ENCODE results near the gene TBC1D7. TPM values are rescaled to one million over a fixed set of nuclear protein-coding genes. Genes with fewer than 3 reads are reported as not detected.

The TBC1D7 gene
- total RNA-seq, 1 experiment from 2014 or later = 152 TPM

DNA sequence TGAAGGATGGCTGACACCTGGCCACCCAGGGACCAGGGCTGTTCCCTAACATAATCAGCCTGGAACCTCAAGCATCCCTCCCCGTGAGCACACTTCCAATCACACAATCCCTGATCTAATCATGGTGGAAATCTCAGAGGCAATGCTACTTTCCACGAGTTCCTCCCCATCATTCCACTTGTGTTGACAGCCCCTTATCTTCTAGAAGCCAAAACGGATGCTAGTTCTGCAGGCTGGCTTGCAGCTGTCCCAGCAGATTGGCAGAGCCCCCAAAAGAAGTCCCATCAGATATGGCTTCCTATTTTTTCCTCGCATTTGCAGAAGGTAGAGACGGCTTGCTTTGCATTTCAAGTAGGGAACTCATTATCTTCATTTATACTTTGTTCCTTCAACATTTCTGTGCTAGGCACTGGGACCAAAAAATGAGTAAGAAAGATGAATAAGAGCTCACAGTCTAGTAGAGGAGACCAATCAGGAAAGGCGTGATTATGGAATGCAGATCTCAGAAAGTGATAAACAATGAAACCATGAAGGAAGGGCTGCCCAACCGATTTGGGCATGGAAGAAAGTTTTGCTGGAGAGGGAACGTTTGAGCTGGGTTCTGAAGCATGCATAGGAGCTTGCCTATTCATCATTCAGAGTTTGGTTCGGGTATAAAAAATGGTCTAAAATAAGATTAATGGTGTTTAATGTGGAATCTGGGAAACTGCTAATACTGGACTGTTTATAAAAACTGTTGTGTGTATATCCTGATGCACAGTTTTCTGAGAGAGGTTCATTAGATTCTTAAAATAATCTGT, 44.6 kb upstream of the TBC1D7 start:
- no peaks in the 10 kb centered on the region for H3K9me3 Mint-ChIP-seq (ENCODE audit: unreplicated experiment)
- H3K27me3 Mint-ChIP-seq (ENCODE audit: insufficient read depth, unreplicated experiment) = peaks cover 6% of the 10 kb centered on the region
- CTCF ChIA-PET = no interaction called here
- Histone ChIP-seq H3K27me3 (replicated peaks; ENCODE audit: control insufficient read depth, insufficient read depth, low read length) (no peaks in the 10 kb centered on the region), H3K4me1 (no peaks in the 10 kb centered on the region), H3K36me3 (ENCODE audit: control insufficient read depth, insufficient read depth, low read length) (no peaks in the 10 kb centered on the region), H3K4me3 (ENCODE audit: low read depth, low read length) (no peak overlapping the region), H3K9me3 (no peaks in the 10 kb centered on the region)
- POLR2A ChIA-PET = no interaction called here
- H3K27ac Mint-ChIP-seq (ENCODE audit: unreplicated experiment) = no peak overlapping the region
- no peak overlapping the region for H3K4me3 Mint-ChIP-seq (ENCODE audit: unreplicated experiment)
- H3K36me3 Mint-ChIP-seq (ENCODE audit: insufficient read depth, unreplicated experiment) = no peaks in the 10 kb centered on the region
- BruUV-seq (replicated peaks) = no TSS peak
- H3K4me1 Mint-ChIP-seq (ENCODE audit: low read depth, unreplicated experiment) = peaks cover 8% of the 10 kb centered on the region
- TF ChIP-seq CTCF (IDR thresholded peaks at IDR 0.05; ENCODE audit: insufficient read depth in 1 of 2, low read depth in 1 of 2, low read length in 1 of 2, severe bottlenecking in 1 of 2, unreplicated experiment in 1 of 2) = no peak
- intact Hi-C loops (cut with micrococcal nuclease; ENCODE audit: unreplicated experiment) = no loop called here
- DNase-seq = no peak

DNA sequence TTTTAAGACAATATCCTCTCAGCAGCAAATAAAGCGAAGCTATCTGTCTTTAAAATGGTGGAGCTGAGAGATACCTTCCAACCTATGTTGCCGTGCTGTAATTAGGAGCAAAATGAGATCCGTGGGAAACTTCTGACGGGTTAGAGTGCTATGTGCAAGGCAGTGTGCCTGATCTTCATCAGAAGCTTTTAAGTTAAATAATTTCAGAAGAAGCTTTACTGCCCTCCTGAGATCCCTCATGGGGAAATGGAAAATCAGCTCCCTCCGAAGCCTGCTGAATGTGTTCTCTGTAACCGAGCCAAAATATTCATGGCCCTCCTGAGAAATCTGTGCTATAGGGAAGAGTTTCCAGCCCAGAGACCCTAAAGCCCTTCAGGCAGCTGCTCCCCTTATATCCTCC, 43.7 kb upstream of the TBC1D7 start:
- Mint-ChIP-seq H3K9me3 (ENCODE audit: unreplicated experiment) (no peaks in the 10 kb centered on the region), H3K4me3 (ENCODE audit: unreplicated experiment) (no peak overlapping the region), H3K36me3 (ENCODE audit: insufficient read depth, unreplicated experiment) (no peaks in the 10 kb centered on the region), H3K27me3 (ENCODE audit: insufficient read depth, unreplicated experiment) (peaks cover 6% of the 10 kb centered on the region), H3K4me1 (ENCODE audit: low read depth, unreplicated experiment) (peaks cover 8% of the 10 kb centered on the region), H3K27ac (ENCODE audit: unreplicated experiment) (no peak overlapping the region)
- no peak for DNase-seq
- Histone ChIP-seq H3K27me3 (replicated peaks; ENCODE audit: control insufficient read depth, insufficient read depth, low read length) (no peaks in the 10 kb centered on the region), H3K9me3 (no peaks in the 10 kb centered on the region), H3K36me3 (ENCODE audit: control insufficient read depth, insufficient read depth, low read length) (no peaks in the 10 kb centered on the region), H3K4me3 (ENCODE audit: low read depth, low read length) (no peak overlapping the region), H3K4me1 (no peaks in the 10 kb centered on the region)
- intact Hi-C loops (cut with micrococcal nuclease; ENCODE audit: unreplicated experiment) = no loop called here
- no TSS peak for BruUV-seq (replicated peaks)
- CTCF ChIA-PET = no interaction called here
- no peak for TF ChIP-seq CTCF (IDR thresholded peaks at IDR 0.05; ENCODE audit: insufficient read depth in 1 of 2, low read depth in 1 of 2, low read length in 1 of 2, severe bottlenecking in 1 of 2, unreplicated experiment in 1 of 2)
- POLR2A ChIA-PET = no interaction called here

- Mint-ChIP-seq H3K9me3 (ENCODE audit: unreplicated experiment) (no peaks in the 10 kb centered on the region), H3K27me3 (ENCODE audit: insufficient read depth, unreplicated experiment) (peaks cover 6% of the 10 kb centered on the region), H3K4me1 (ENCODE audit: low read depth, unreplicated experiment) (peaks cover 8% of the 10 kb centered on the region), H3K27ac (ENCODE audit: unreplicated experiment) (no peak overlapping the region), H3K4me3 (ENCODE audit: unreplicated experiment) (no peak overlapping the region), H3K36me3 (ENCODE audit: insufficient read depth, unreplicated experiment) (no peaks in the 10 kb centered on the region)
- intact Hi-C loops (cut with micrococcal nuclease; ENCODE audit: unreplicated experiment) = no loop called here
- BruUV-seq (replicated peaks) = no TSS peak
- Histone ChIP-seq H3K9me3 (no peaks in the 10 kb centered on the region), H3K36me3 (ENCODE audit: control insufficient read depth, insufficient read depth, low read length) (no peaks in the 10 kb centered on the region), H3K4me3 (ENCODE audit: low read depth, low read length) (no peak overlapping the region), H3K4me1 (no peaks in the 10 kb centered on the region), H3K27me3 (replicated peaks; ENCODE audit: control insufficient read depth, insufficient read depth, low read length) (no peaks in the 10 kb centered on the region)
- no peak for TF ChIP-seq CTCF (IDR thresholded peaks at IDR 0.05; ENCODE audit: insufficient read depth in 1 of 2, low read depth in 1 of 2, low read length in 1 of 2, severe bottlenecking in 1 of 2, unreplicated experiment in 1 of 2)
- CTCF ChIA-PET = no interaction called here
- DNase-seq = no peak
- POLR2A ChIA-PET = no interaction called here
These were observed 43.2 kb upstream of the TBC1D7 start for GRCh38 chr6:13371421-13372072.

Data from Caco-2 (cell line).